GM23338 (cell line): ENCODE results near the gene XYLB.

Experiments
- CREB1 ChIP-seq: fragments of 250-450 bp; sonication (Bioruptor Pico); IDR thresholded peaks from 2 replicates; pipeline ENCODE4 v1.5.0; 2020; ENCODE audit warnings: low read depth, mild to moderate bottlenecking, moderate library complexity
- EZH2 ChIP-seq: fragments of 200-600 bp; sonication (generic); IDR thresholded peaks from one replicate; pipeline ENCODE4 v1.8.0; 2017; ENCODE audit warnings: antibody characterized with exemption, mild to moderate bottlenecking, low read depth; ENCODE audit not compliant: unreplicated experiment
- EZH2phosphoT487 ChIP-seq: fragments of 200-600 bp; sonication (generic); IDR thresholded peaks from one replicate; pipeline ENCODE4 v1.8.1; 2018; ENCODE audit warnings: antibody characterized with exemption; ENCODE audit not compliant: unreplicated experiment
- JUNB ChIP-seq: IDR thresholded peaks from one replicate; pipeline ENCODE4 v1.6.1; 2016; ENCODE audit warnings: antibody characterized with exemption; ENCODE audit not compliant: unreplicated experiment
- NANOG ChIP-seq: IDR thresholded peaks from 2 replicates; pipeline ENCODE4 v1.6.1; 2016; ENCODE audit warnings: antibody characterized with exemption, borderline replicate concordance
- POLR2AphosphoS5 ChIP-seq: IDR thresholded peaks from 2 replicates; pipeline ENCODE4 v1.6.1; 2016; ENCODE audit warnings: antibody characterized with exemption, low read depth
- STAT1 ChIP-seq: IDR thresholded peaks from one replicate; pipeline ENCODE4 v1.6.1; 2016; ENCODE audit warnings: antibody characterized with exemption; ENCODE audit not compliant: unreplicated experiment
- ZNF331 ChIP-seq: fragments of 250-450 bp; sonication (Bioruptor Pico); IDR thresholded peaks from 2 replicates; pipeline ENCODE4 v1.5.0; 2020; ENCODE audit warnings: low read depth, mild to moderate bottlenecking, moderate library complexity
- TF ChIP-seq, protein P1 (sequence below), 2 experiments: fragments of 200-600 bp in 1 of 2; sonication (generic) in 1 of 2; conservative IDR thresholded peaks; 2 replicates each; pipeline versions ENCODE4 v1.5.1 to v1.6.1; 2016 to 2017; ENCODE audit warnings: antibody characterized with exemption in 2 of 2, low read depth in 2 of 2, mild to moderate bottlenecking in 2 of 2, moderate library complexity in 1 of 2
- TF ChIP-seq, protein P2 (sequence below): IDR thresholded peaks from one replicate; pipeline ENCODE4 v1.6.1; 2018; ENCODE audit warnings: antibody characterized with exemption; ENCODE audit not compliant: unreplicated experiment
- TF ChIP-seq, protein P3 (sequence below): IDR thresholded peaks from 2 replicates; pipeline ENCODE4 v1.6.1; 2016; ENCODE audit warnings: antibody characterized with exemption

DNA sequence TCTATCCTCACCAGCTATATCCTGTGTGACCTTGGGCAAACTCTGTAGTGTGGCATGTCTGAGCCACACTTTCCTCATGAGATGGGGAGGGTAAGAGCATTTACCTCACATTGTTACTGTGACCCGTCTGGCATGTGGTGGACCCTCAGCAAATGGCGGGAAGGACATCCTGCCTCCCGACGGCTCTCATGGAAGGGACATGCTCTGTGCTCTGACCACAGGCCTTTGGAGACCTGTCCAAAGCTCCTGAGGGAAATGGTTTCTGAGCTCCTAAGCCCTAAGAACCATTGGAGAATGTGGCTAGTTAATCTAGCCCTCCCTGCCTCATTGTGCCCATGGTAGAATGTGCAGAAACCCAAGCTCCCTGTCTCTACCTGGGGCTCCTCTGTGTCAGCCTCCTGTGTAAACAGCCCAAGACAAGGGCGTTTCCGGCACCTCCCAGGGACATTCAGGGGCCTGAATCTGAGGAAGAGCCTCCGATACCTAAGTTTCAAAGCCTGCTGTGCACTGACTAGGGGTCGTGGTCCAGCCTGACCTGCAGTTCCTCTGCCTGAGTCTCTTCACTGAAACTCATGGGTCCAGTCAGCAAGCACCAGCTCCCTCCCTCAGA is 29.0 kb downstream of the XYLB start:
- TF ChIP-seq, protein P1, sequence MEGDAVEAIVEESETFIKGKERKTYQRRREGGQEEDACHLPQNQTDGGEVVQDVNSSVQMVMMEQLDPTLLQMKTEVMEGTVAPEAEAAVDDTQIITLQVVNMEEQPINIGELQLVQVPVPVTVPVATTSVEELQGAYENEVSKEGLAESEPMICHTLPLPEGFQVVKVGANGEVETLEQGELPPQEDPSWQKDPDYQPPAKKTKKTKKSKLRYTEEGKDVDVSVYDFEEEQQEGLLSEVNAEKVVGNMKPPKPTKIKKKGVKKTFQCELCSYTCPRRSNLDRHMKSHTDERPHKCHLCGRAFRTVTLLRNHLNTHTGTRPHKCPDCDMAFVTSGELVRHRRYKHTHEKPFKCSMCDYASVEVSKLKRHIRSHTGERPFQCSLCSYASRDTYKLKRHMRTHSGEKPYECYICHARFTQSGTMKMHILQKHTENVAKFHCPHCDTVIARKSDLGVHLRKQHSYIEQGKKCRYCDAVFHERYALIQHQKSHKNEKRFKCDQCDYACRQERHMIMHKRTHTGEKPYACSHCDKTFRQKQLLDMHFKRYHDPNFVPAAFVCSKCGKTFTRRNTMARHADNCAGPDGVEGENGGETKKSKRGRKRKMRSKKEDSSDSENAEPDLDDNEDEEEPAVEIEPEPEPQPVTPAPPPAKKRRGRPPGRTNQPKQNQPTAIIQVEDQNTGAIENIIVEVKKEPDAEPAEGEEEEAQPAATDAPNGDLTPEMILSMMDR (conservative IDR thresholded peaks at IDR 0.05; ENCODE audit: low read depth in 2 of 2), result no peak
- no peak for TF ChIP-seq NANOG
- TF ChIP-seq, protein P2, sequence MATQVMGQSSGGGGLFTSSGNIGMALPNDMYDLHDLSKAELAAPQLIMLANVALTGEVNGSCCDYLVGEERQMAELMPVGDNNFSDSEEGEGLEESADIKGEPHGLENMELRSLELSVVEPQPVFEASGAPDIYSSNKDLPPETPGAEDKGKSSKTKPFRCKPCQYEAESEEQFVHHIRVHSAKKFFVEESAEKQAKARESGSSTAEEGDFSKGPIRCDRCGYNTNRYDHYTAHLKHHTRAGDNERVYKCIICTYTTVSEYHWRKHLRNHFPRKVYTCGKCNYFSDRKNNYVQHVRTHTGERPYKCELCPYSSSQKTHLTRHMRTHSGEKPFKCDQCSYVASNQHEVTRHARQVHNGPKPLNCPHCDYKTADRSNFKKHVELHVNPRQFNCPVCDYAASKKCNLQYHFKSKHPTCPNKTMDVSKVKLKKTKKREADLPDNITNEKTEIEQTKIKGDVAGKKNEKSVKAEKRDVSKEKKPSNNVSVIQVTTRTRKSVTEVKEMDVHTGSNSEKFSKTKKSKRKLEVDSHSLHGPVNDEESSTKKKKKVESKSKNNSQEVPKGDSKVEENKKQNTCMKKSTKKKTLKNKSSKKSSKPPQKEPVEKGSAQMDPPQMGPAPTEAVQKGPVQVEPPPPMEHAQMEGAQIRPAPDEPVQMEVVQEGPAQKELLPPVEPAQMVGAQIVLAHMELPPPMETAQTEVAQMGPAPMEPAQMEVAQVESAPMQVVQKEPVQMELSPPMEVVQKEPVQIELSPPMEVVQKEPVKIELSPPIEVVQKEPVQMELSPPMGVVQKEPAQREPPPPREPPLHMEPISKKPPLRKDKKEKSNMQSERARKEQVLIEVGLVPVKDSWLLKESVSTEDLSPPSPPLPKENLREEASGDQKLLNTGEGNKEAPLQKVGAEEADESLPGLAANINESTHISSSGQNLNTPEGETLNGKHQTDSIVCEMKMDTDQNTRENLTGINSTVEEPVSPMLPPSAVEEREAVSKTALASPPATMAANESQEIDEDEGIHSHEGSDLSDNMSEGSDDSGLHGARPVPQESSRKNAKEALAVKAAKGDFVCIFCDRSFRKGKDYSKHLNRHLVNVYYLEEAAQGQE, result no peak
- TF ChIP-seq CREB1 (CRISPR knock-in tag), result no peak
- no peak for TF ChIP-seq POLR2AphosphoS5
- no peak for TF ChIP-seq STAT1
- no peak for TF ChIP-seq EZH2
- no peak for TF ChIP-seq JUNB
- TF ChIP-seq ZNF331 (CRISPR knock-in tag), result no peak
- TF ChIP-seq EZH2phosphoT487, result no peak
- TF ChIP-seq, protein P3, sequence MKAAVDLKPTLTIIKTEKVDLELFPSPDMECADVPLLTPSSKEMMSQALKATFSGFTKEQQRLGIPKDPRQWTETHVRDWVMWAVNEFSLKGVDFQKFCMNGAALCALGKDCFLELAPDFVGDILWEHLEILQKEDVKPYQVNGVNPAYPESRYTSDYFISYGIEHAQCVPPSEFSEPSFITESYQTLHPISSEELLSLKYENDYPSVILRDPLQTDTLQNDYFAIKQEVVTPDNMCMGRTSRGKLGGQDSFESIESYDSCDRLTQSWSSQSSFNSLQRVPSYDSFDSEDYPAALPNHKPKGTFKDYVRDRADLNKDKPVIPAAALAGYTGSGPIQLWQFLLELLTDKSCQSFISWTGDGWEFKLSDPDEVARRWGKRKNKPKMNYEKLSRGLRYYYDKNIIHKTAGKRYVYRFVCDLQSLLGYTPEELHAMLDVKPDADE, result no peak
